Endothelial cell of umbilical vein (primary cell): Measurements from ENCODE around the gene GADL1. TPM values are rescaled to one million over a fixed set of nuclear protein-coding genes. Genes with fewer than 3 reads are reported as not detected.

ENCODE experiments used
- BruUV-seq: library from RNA; stranded (reverse); fragments of 400-500 nt; replicated peaks from 2 replicates; lab custom pipeline; 2021; lab: Mats Ljungman, UMichigan
- CTCF ChIA-PET: fragments of 300-600, 350-600 bp; sonication (Branson Sonifier 250); formaldehyde crosslinking; loops from one replicate; lab custom pipeline; 2021; ENCODE audit warnings: antibody characterized with exemption, inconsistent platforms; lab: Charles Lee
- POLR2A ChIA-PET: fragments of 300-600, 350-600 bp; sonication (Branson Sonifier 250); formaldehyde crosslinking; loops from one replicate; lab custom pipeline; 2021; ENCODE audit warnings: antibody characterized with exemption, inconsistent platforms; lab: Charles Lee
- DNase-seq: peaks from one replicate; pipeline ENCODE4 v3.0.0-alpha.2; 2011; ENCODE audit warnings: low read depth, low spot score
- FAIRE-seq: peaks from 2 replicates; lab custom pipeline; 2011; peaks lifted over from hg19 to GRCh38; lab: Jason Lieb, UNC
- H2AFZ ChIP-seq: 2 replicates; pipeline ENCODE4 v1.6.0; 2012; ENCODE audit warnings: low read depth, low read length, control low read depth, inconsistent platforms
- H3K27ac ChIP-seq: 2 replicates; pipeline ENCODE4 v1.5.1; 2011; ENCODE audit warnings: low read depth, mild to moderate bottlenecking, control low read depth, low read length, moderate library complexity; ENCODE audit not compliant: insufficient read depth
- H3K27me3 ChIP-seq, 2 experiments: 2 replicates each; pipeline versions ENCODE4 v1.6.0 to v1.6.1; 2011; ENCODE audit warnings: low read length in 2 of 2, mixed read lengths in 1 of 2; ENCODE audit not compliant: control insufficient read depth in 2 of 2, insufficient read depth in 2 of 2
- H3K36me3 ChIP-seq, 2 experiments: 2 replicates in 1 of 2; 3 replicates in 1 of 2; pipeline ENCODE4 v1.5.1; 2011; ENCODE audit warnings: low read length in 2 of 2, mild to moderate bottlenecking in 1 of 2, moderate library complexity in 1 of 2; ENCODE audit not compliant: control insufficient read depth in 2 of 2, insufficient read depth in 2 of 2; ENCODE audit errors: extremely low read depth in 1 of 2
- H3K4me1 ChIP-seq: 3 replicates; pipeline ENCODE4 v1.5.1; 2011; ENCODE audit warnings: mild to moderate bottlenecking, low read length; ENCODE audit not compliant: control insufficient read depth, insufficient read depth; ENCODE audit errors: extremely low read depth
- H3K4me2 ChIP-seq: 2 replicates; pipeline ENCODE4 v1.6.1; 2011; ENCODE audit warnings: low read length, control low read depth, mixed read lengths; ENCODE audit not compliant: insufficient read depth
- H3K4me3 ChIP-seq, 3 experiments: fragments of 200-600 bp in 1 of 3; sonication (generic), shearing (Covaris generic) in 1 of 3; replicated peaks in 1 of 3; 2 replicates each; pipeline ENCODE4 v1.5.1; 2011 to 2016; ENCODE audit warnings: control low read depth in 3 of 3, low read length in 3 of 3, mild to moderate bottlenecking in 2 of 3, inconsistent platforms in 1 of 3, low read depth in 1 of 3, moderate library complexity in 1 of 3; ENCODE audit not compliant: insufficient read depth in 1 of 3
- H3K79me2 ChIP-seq: 2 replicates; pipeline ENCODE4 v1.6.0; 2012; ENCODE audit warnings: low read length, inconsistent platforms; ENCODE audit not compliant: control insufficient read depth, insufficient read depth
- H3K9ac ChIP-seq: replicated peaks from 2 replicates; pipeline ENCODE3; 2011; ENCODE audit warnings: low read length, control low read depth; ENCODE audit not compliant: insufficient read depth; ENCODE audit errors: extremely low read depth
- H3K9me1 ChIP-seq: replicated peaks from 3 replicates; pipeline ENCODE4 v1.6.0; 2011; ENCODE audit warnings: mild to moderate bottlenecking, low read length; ENCODE audit not compliant: control insufficient read depth, insufficient read depth; ENCODE audit errors: extremely low read depth
- H3K9me3 ChIP-seq: replicated peaks from 2 replicates; pipeline ENCODE4 v1.5.1; 2012; ENCODE audit warnings: low read length, inconsistent platforms; ENCODE audit not compliant: control insufficient read depth, insufficient read depth
- H4K20me1 ChIP-seq: replicated peaks from 2 replicates; pipeline ENCODE3; 2011; ENCODE audit warnings: mild to moderate bottlenecking, low read length; ENCODE audit not compliant: control insufficient read depth, insufficient read depth; ENCODE audit errors: extremely low read depth
- CTCF ChIP-seq, 2 donors: IDR thresholded peaks; 1 replicate in 1 of 2; 2 replicates in 1 of 2; pipeline ENCODE4 v1.5.1; 2011; ENCODE audit warnings: low read length in 2 of 2, mild to moderate bottlenecking in 2 of 2, moderate library complexity in 2 of 2, control low read depth in 1 of 2, inconsistent platforms in 1 of 2, low read depth in 1 of 2; ENCODE audit not compliant: insufficient read depth in 1 of 2; ENCODE audit errors: extremely low read depth in 1 of 2
- EZH2 ChIP-seq: IDR thresholded peaks from 2 replicates; pipeline ENCODE4 v1.6.1; 2012; ENCODE audit warnings: borderline replicate concordance, low read depth, mild to moderate bottlenecking, moderate library complexity, low read length, inconsistent platforms; ENCODE audit not compliant: severe bottlenecking
- FOS ChIP-seq: IDR thresholded peaks from 2 replicates; pipeline ENCODE4 v1.6.1; 2011; ENCODE audit warnings: mild to moderate bottlenecking, low read length, moderate library complexity, borderline replicate concordance; ENCODE audit not compliant: insufficient read depth
- GATA2 ChIP-seq: IDR thresholded peaks from 2 replicates; pipeline ENCODE4 v1.7.0; 2011; ENCODE audit warnings: low read depth, mild to moderate bottlenecking, moderate library complexity, mixed read lengths, low read length; ENCODE audit not compliant: insufficient read length, insufficient read depth
- JUN ChIP-seq: IDR thresholded peaks from 2 replicates; pipeline ENCODE4 v1.6.1; 2011; ENCODE audit warnings: borderline replicate concordance, low read depth; ENCODE audit not compliant: insufficient read length, insufficient read depth
- MYC ChIP-seq: IDR thresholded peaks from one replicate; pipeline ENCODE4 v1.6.1; 2011; ENCODE audit warnings: mild to moderate bottlenecking, low read depth, low read length
- POLR2AphosphoS5 ChIP-seq: IDR thresholded peaks from 2 replicates; pipeline ENCODE4 v1.6.1; 2012; ENCODE audit warnings: low read depth, mild to moderate bottlenecking, control low read depth, low read length, moderate library complexity; ENCODE audit not compliant: insufficient read depth
- dilution Hi-C: fragments of 300-500 bp; cut with MboI; formaldehyde crosslinking; loops from one replicate; pipeline ENCODE4 v1.15.0; 2019; ENCODE audit warnings: low sequenced_read_pairs; ENCODE audit not compliant: extremely low pct_ligation_motif_present
- intact Hi-C: fragments of 100-400 bp; cut with micrococcal nuclease; formaldehyde crosslinking; loops from one replicate; pipeline ENCODE4 v1.10.0; 2022
- polyA plus RNA-seq, 4 experiments: library from polyadenylated mRNA; depleted of rRNA in 3 of 4; stranded (reverse) in 3 of 4; unstranded in 1 of 4; fragments of >200 nt; gene quantifications; 2 replicates each; pipeline versions ENCODE4 v1.2.1 to v1.2.3, GENCODE V29; 2011 to 2012; ENCODE audit warnings: missing spikeins in 1 of 4
- total RNA-seq: library from RNA; stranded (reverse); gene quantifications from 2 replicates; pipeline ENCODE4 v1.2.3, GENCODE V29; 2021

The GADL1 gene
- total and polyA plus RNA-seq, 2 donors (not counting 3 experiments of a cell fraction or from before 2014, with no cell fraction given): not detected

- Histone ChIP-seq H3K9me3 (no peaks in the 10 kb centered on the region), H3K4me2 (no peak overlapping the region), H3K27ac (no peak overlapping the region), H4K20me1 (no peaks in the 10 kb centered on the region), H3K4me3 (no peak overlapping the region), H3K9me1 (no peaks in the 10 kb centered on the region), H3K27me3 (peaks cover 8 to 32% of the 10 kb centered on the region in 2 experiments), H3K9ac (no peak overlapping the region), H3K36me3 (no peaks in the 10 kb centered on the region), H2AFZ (no peak overlapping the region), H3K79me2 (no peaks in the 10 kb centered on the region), H3K4me1 (peaks cover 7% of the 10 kb centered on the region)
- ChIA-PET POLR2A (no interaction called here), CTCF (interaction anchor here (0.9 to 4.2 kb wide), 6 partner anchors 10 to 355 kb away, joined by 3 to 22 read pairs (median 4); no protein-coding TSS in a partner anchor)
- intact Hi-C loops (loop anchor here (1.0 kb wide), 2 partner anchors 353 to 669 kb away; no protein-coding TSS in a partner anchor), dilution Hi-C loops (no loop called here)
- peak; percentile 26 for DNase-seq
- peak; percentile 73 for FAIRE-seq
- no TSS peak for BruUV-seq
- TF ChIP-seq CTCF (IDR thresholded peaks at IDR 0.05; ENCODE audit: extremely low read depth in 1 of 2, insufficient read depth in 1 of 2, low read depth in 1 of 2, low read length in 2 of 2) (peak; percentile 25 to 32), EZH2 (no peak)
These were observed 114.7 kb downstream of the GADL1 start for GRCh38 chr3:30779686-30780287.

GRCh38 chr3:30778933-30779332, 115.5 kb downstream of the GADL1 start:
- peak; percentile 23 for DNase-seq

More at GRCh38 chr3:30778933-30779332, 115.5 kb downstream of the GADL1 start:
- no peak overlapping the region for H2AFZ ChIP-seq
- no peak overlapping the region for H3K27ac ChIP-seq
- peaks cover 8 to 32% of the 10 kb centered on the region in 2 experiments for H3K27me3 ChIP-seq
- H3K9me1 ChIP-seq: no peaks in the 10 kb centered on the region
- ChIA-PET CTCF (interaction anchor here (0.8 to 3.4 kb wide), 3 partner anchors 10 to 372 kb away, joined by 3 to 21 read pairs (median 3); no protein-coding TSS in a partner anchor), POLR2A (no interaction called here)
- TF ChIP-seq MYC (no peak), CTCF (IDR thresholded peaks at IDR 0.05; ENCODE audit: extremely low read depth in 1 of 2, insufficient read depth in 1 of 2, low read depth in 1 of 2, low read length in 2 of 2) (no peak), JUN (peak; percentile 24), POLR2AphosphoS5 (no peak), GATA2 (peak; percentile 79), FOS (peak; percentile 76)
- H3K4me3 ChIP-seq: no peak overlapping the region
- no peaks in the 10 kb centered on the region for H4K20me1 ChIP-seq
- dilution Hi-C loops: no loop called here
- no peak overlapping the region for H3K4me2 ChIP-seq
- intact Hi-C loops: loop anchor here (1.0 kb wide), 2 partner anchors 353 to 669 kb away; no protein-coding TSS in a partner anchor
- peak; percentile 46 for FAIRE-seq
- no peak overlapping the region for H3K9ac ChIP-seq
- H3K36me3 ChIP-seq: no peaks in the 10 kb centered on the region
- no peaks in the 10 kb centered on the region for H3K79me2 ChIP-seq
- H3K9me3 ChIP-seq: no peaks in the 10 kb centered on the region
- H3K4me1 ChIP-seq: peaks cover 7% of the 10 kb centered on the region
- no TSS peak for BruUV-seq
